Spleen (tissue), 11 donors: Measurements from ENCODE around the gene CMKLR1. TPM values are rescaled to one million over a fixed set of nuclear protein-coding genes. Genes with fewer than 3 reads are reported as not detected.

ENCODE experiments used
- DNase-seq: peaks from one replicate; pipeline ENCODE4 v3.0.0-alpha.2; 2020
- H3K27ac ChIP-seq, 8 donors: fragments of 200-600 bp; sonication (generic) in 7 of 8; 1 replicate in 4 of 8; 2 replicates in 4 of 8; pipeline versions ENCODE4 v1.5.0 to v1.8.0; 2016 to 2021; ENCODE audit warnings: inconsistent platforms in 4 of 8, mild to moderate bottlenecking in 4 of 8, moderate library complexity in 1 of 8
- H3K27me3 ChIP-seq, 7 donors: fragments of 200-600 bp; sonication (generic) in 6 of 7; replicated peaks in 1 of 7; 1 replicate in 4 of 7; 2 replicates in 3 of 7; pipeline versions ENCODE4 v1.5.0 to v1.8.0; 2016 to 2021; ENCODE audit warnings: inconsistent platforms in 3 of 7, mild to moderate bottlenecking in 1 of 7
- H3K36me3 ChIP-seq, 6 donors: fragments of 200-600 bp; sonication (generic) in 5 of 6; 1 replicate in 4 of 6; 2 replicates in 2 of 6; pipeline versions ENCODE4 v1.5.0 to v1.8.0; 2016 to 2021; ENCODE audit warnings: inconsistent platforms in 2 of 6
- H3K4me1 ChIP-seq, 6 donors: fragments of 200-600 bp; sonication (generic) in 5 of 6; 1 replicate in 3 of 6; 2 replicates in 3 of 6; pipeline versions ENCODE4 v1.5.0 to v1.8.0; 2016 to 2021; ENCODE audit warnings: inconsistent platforms in 3 of 6
- H3K4me3 ChIP-seq, 8 donors: fragments of 200-600 bp; sonication (generic) in 7 of 8; 1 replicate in 4 of 8; 2 replicates in 4 of 8; pipeline versions ENCODE4 v1.5.0 to v1.8.0; 2016 to 2021; ENCODE audit warnings: inconsistent platforms in 4 of 8, mild to moderate bottlenecking in 4 of 8, moderate library complexity in 2 of 8
- H3K9me3 ChIP-seq, 8 donors: fragments of 200-600 bp; sonication (generic) in 7 of 8; 1 replicate in 4 of 8; 2 replicates in 4 of 8; pipeline versions ENCODE4 v1.5.0 to v1.8.0; 2016 to 2021; ENCODE audit warnings: inconsistent platforms in 4 of 8
- CTCF ChIP-seq, 11 experiments: fragments of 200-600 bp in 7 of 11; fragments of 450-650 bp in 4 of 11; sonication (generic) in 4 of 11; IDR thresholded peaks in 8 of 11; conservative IDR thresholded peaks in 3 of 11; 1 replicate in 7 of 11; 2 replicates in 4 of 11; pipeline versions ENCODE4 v1.4.0 to v1.8.0; 2016 to 2021; ENCODE audit warnings: antibody characterized with exemption in 11 of 11, inconsistent platforms in 4 of 11, mild to moderate bottlenecking in 1 of 11
- POLR2A ChIP-seq, 3 donors: fragments of 450-650 bp; IDR thresholded peaks; one replicate each; pipeline ENCODE4 v1.5.1; 2017; ENCODE audit warnings: antibody characterized with exemption in 3 of 3, mild to moderate bottlenecking in 1 of 3
- POLR2AphosphoS5 ChIP-seq, 3 donors: sonication (generic); formaldehyde crosslinking; IDR thresholded peaks; one replicate each; pipeline ENCODE4 v1.5.1; 2017; ENCODE audit warnings: antibody characterized with exemption in 3 of 3
- WGBS, 5 donors: extraction: QIAGEN DNeasy Blood & Tissue Kit in 3 of 5; methylation state at CpG; one replicate each; pipeline versions ENCODE4 v1.1.5 to v1.1.7; 2013 to 2018; 5-methylcytosine and 5-hydroxymethylcytosine counted together
- intact Hi-C: fragments of 100-400 bp; cut with DNase I; formaldehyde crosslinking; loops from one replicate; pipeline ENCODE4 v1.15.0; 2023; ENCODE audit warnings: low total_unique reads
- polyA plus RNA-seq, 3 donors: library from polyadenylated mRNA; stranded (reverse); fragments of 200-250 nt; gene quantifications; one replicate each; pipeline ENCODE4 v1.2.1, GENCODE V29; 2013
- total RNA-seq, 7 donors: library from RNA; depleted of rRNA in 3 of 7; stranded (reverse); fragments of >200 nt in 3 of 7; fragmentation: NEBNext Ultra II Directional in 4 of 7; extraction: Animal tissue kit (Norgen Biotek cat#: 25700) in 4 of 7; gene quantifications; one replicate each; pipeline versions ENCODE4 v1.1.0 to v1.2.1, GENCODE V29; 2016 to 2021
- donor health status: healthy with polysubstance abuse.
- donor health status: DM: no; HTN: no; CAD: no; lungs with moderate emphysema.
- donor health status: DM: no; HTN: no; CAD: no.
- donor health status: Bipolar disorder and iron deficiency.
- donor health status: healthy.
- donor health status: DM: no; HTN: no; CAD: no.
- donor health status: DM: yes; HTN: yes; CAD: no.

The CMKLR1 gene
- total and polyA plus RNA-seq, 10 donors, result 6.3 to 118 (median 75.4) TPM

DNA sequence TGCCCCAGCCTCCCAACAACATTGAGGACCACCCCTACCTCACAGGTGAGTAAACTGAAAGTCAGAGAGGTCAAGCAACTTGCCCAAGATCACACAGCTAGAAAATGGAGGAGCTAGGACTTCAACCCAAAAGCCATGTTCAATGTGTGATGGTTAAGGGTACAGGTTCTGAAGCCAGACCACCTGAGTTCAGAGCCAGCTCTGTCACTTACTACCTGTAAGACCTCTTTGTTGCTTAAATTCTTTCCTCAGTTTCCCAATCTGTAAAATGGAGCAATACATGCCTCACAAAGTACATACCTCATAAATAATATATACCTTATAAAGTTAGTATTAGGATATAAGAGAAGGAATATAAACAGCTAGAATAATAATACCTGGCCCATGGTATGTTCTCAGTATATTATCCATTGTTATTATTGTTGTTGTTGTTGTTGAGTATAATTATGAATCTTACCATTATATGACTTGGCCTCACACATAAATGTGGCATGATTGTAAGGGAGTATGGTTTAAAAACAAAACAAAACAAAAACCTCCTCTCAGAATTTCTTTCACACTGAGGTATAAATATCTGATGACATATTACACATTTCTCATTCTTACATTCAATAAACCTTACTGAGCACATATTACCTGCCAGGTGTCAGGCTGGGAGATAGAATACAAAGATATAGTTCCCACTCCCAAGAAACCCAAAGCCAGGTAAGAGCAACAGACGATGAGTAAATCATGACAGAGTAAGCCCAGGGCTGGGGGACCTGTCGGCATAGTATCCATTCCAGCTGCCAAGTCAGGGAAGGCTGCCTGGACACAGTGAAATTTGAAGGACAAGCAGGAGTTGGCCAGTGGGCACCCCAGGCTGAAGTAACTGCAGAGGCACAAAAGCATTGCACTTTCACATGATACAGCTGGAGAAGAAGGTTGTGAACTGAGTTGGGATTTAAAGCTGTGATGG is 19.6 kb downstream of the CMKLR1 start:
- H3K4me3 ChIP-seq, result peak overlapping the region in 3 of 8 donors; percentile 6 to 19 (median 16)
- 77 to 97% (median 78%) methylated on average over 2 of the region's 2 CpGs for WGBS, 5 donors
- peak overlapping the region in 3 of 8 donors; percentile 36 to 81 (median 47) for H3K27ac ChIP-seq
- peaks cover 0 to 27% (median 6%) of the 10 kb centered on the region in 6 donors for H3K4me1 ChIP-seq
- DNase-seq, result no peak
- no peaks in the 10 kb centered on the region for H3K9me3 ChIP-seq
- H3K27me3 ChIP-seq, result peaks cover 0 to 73% (median 0%) of the 10 kb centered on the region in 7 donors
- intact Hi-C loops, result no loop called here
- H3K36me3 ChIP-seq, result no peaks in the 10 kb centered on the region
- TF ChIP-seq POLR2AphosphoS5 (IDR thresholded peaks at IDR 0.05) (no peak), CTCF (IDR thresholded peaks at IDR 0.05 in 8 of 11, conservative IDR thresholded peaks at IDR 0.05 in 3 of 11) (no peak), POLR2A (IDR thresholded peaks at IDR 0.05) (no peak)

DNA sequence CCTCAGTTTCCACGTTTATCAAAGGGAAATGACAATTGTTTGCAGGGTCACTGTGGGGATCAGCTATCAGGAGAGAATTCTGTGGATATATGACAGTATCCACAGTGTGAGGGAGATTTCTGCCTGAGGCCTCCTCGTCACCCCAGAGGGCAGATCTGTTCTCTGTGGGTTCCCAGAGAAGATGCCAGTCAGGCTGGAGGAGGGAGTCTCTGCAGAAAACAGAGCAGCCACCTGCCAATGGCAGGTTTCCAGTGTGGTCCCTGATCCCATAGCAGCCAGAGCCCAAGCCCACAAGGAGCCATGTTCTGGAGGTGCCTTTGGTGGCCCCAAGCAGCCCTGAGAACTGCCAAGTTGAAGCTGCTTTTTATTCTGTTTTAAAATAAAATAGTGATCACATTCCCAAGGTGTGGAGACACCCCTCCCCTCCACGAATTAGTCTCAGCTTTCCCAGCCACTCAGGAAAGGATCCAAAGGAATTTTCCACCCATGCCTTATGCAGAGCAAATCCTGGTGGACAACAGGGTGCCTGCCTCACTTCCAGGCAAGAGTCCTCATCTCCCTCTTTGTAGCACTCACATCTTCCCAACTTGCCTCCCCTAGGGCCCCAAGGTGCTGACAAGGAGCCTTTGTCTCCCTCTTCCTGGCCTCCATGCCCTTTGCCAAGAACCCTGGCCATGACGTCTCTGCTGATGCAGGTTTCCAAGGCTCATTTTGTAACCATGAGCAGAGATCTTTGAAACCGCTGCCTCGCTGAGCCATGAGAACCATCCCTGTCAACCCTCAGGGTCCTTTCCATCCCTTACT is 20.4 kb downstream of the CMKLR1 start:
- Histone ChIP-seq H3K27ac (peak overlapping the region in 3 of 8 donors; percentile 36 to 81 (median 47)), H3K4me1 (peaks cover 0 to 28% (median 12%) of the 10 kb centered on the region in 6 donors), H3K27me3 (peaks cover 0 to 64% (median 0%) of the 10 kb centered on the region in 7 donors), H3K4me3 (peak overlapping the region in 4 of 8 donors; percentile 1 to 19 (median 12)), H3K9me3 (no peaks in the 10 kb centered on the region), H3K36me3 (no peaks in the 10 kb centered on the region)
- TF ChIP-seq POLR2A (IDR thresholded peaks at IDR 0.05) (no peak), POLR2AphosphoS5 (IDR thresholded peaks at IDR 0.05) (peak in 1 of 3 donors; percentile 12)
- intact Hi-C loops, result no loop called here
- WGBS, 5 donors, result 74 to 85% (median 76%) methylated on average over 6 of the region's 6 CpGs
- no peak for DNase-seq

GRCh38 chr12:108317308-108318234 is 21.5 kb downstream of the CMKLR1 start:
- DNase-seq, result peak; percentile 27
- peak overlapping the region in 1 of 8 donors; percentile 16 for H3K4me3 ChIP-seq
- H3K4me1 ChIP-seq, result peaks cover under 1 to 40% (median 23%) of the 10 kb centered on the region in 6 donors
- peaks cover 0 to 55% (median 0%) of the 10 kb centered on the region in 7 donors for H3K27me3 ChIP-seq
- no peaks in the 10 kb centered on the region for H3K36me3 ChIP-seq
- no peak for TF ChIP-seq POLR2A (IDR thresholded peaks at IDR 0.05)
- 73 to 93% (median 81%) methylated on average over 6 of the region's 6 CpGs for WGBS, 5 donors
- intact Hi-C loops, result no loop called here
- no peaks in the 10 kb centered on the region for H3K9me3 ChIP-seq
- H3K27ac ChIP-seq, result peak overlapping the region in 4 of 8 donors; percentile 44 to 81 (median 63)

GRCh38 chr12:108316176-108317086 is 22.7 kb downstream of the CMKLR1 start:
- Histone ChIP-seq H3K9me3 (no peaks in the 10 kb centered on the region), H3K4me1 (peaks cover 5 to 51% (median 28%) of the 10 kb centered on the region in 6 donors), H3K27me3 (peaks cover 0 to 43% (median 0%) of the 10 kb centered on the region in 7 donors), H3K27ac (peak overlapping the region in 5 of 8 donors; percentile 44 to 81 (median 55)), H3K4me3 (no peak overlapping the region), H3K36me3 (no peaks in the 10 kb centered on the region)
- 52 to 66% (median 60%) methylated on average over 11 to 12 of the region's 12 CpGs for WGBS, 5 donors
- peak; percentile 51 for DNase-seq
- intact Hi-C loops, result no loop called here
- TF ChIP-seq POLR2AphosphoS5 (IDR thresholded peaks at IDR 0.05) (no peak), POLR2A (IDR thresholded peaks at IDR 0.05) (no peak), CTCF (IDR thresholded peaks at IDR 0.05 in 8 of 11, conservative IDR thresholded peaks at IDR 0.05 in 3 of 11) (no peak)
